Stimulated activated CD4-positive, alpha-beta T cell treated with anti-CD3 and anti-CD28 coated beads, TNF-alpha, amount 100 ng/mL, for 4 hours (primary cell): ENCODE measurements around the gene BSPRY.
"Not testable (repeated sequence)": the region's sequence is repeated elsewhere in the genome, so short reads cannot be mapped to it uniquely, and the experiment has no call there.

Experiments used
- DNase-seq, 3 experiments: peaks; one replicate each; pipeline ENCODE4 v3.0.0-alpha.2; 2020; ENCODE audit warnings: low read depth in 3 of 3

BSPRY gene

DNA sequence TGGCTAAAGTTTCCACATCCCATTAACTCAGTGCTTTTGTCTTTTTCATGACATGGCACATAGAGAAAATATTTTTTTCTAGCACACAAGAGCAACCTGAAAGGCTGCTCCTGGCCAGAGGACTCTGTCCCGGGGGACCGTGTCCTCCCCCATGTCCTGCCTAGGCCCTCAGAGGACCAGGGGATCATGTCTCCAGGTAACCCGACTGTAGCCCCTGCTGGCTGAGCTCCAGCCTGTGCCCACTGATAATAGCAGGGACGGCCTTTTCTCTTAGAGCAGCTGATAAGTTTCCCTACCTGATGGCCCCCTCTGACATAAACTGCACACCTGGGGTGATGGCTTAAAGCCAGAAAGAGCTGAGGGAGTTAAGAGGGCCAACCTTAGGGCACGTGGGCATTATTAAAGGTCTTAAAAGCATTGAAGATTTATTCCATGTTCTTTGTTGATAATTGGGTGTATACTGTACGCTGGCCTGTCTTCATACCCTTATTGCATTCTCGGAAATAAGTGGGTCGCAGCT, 21.5 kb downstream of the BSPRY start:
- DNase-seq = no peak

DNA sequence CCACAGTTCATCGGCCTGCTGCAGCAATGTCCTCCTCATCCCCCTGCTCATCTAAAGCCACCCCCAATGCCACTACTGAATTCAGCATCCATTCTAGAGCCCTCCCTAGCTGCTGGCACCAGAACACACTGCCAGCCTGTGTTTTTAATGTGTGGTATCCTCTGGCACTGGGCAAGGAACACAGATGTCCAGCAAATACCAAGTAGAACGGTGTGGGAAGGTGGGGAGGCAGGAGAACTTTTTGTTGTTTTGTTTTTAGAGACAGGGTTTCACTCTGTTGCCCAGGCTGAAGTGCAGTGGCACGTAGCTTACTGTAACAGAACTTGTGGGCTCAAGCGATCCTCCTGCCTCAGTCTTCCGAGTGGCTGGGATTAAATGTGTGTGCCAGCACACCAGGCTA, 22.7 kb downstream of the BSPRY start:
- no peak for DNase-seq

DNA sequence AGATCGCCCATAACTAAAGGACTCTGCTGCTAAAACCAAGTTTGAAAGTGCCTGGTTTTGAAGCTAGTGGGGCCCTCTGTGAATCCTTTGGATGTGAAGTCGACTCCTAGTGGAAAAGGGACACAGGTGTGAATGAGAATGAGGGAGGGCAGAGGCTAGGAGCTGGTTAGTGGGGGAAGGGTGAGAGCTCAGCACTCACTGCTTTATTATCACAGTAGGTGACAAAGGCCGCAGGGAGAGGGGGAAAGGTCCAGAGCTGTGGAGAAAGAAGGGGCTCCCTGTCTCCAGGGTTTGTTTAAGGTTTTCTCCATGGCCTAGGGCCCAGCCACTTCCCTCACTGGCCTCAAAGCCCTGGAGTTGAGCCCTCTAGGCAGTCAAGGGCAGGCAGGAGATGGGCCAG, 23.9 kb downstream of the BSPRY start:
- DNase-seq = no peak

DNA sequence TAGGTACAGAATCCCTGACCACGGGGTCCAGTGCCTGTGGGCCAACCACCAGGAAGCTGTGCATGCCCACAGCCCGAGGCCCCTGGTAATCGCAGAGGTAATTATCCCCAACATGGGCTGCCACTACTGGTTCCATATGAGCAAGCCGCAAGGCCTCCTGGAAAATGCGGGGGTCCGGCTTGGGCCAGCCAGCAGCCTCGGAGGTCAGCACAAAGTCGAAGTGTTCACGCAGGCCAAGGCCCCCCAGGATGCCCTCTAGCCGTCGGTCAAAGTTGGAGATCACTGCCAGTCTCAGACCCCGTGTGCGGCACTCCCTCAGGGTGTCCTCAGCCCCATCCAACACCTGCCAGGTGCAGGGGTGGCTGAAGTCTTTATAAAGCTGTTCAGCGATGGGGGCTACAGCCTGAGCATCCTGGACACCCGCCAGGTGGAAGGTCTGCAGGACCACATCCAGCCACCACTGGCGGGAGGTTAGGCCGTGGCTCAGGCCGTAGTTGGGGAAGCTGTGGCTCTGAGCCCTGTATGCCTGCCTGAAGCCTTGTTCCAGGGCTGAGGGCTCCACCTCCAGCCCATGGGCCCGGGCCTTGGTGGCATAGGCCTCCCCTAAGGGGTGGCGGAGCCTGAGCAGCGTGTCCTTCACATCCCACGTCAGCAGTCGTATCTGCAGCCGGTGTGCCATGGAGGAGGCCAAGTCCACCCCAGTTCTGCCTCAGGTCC, 24.5 kb downstream of the BSPRY start:
- no peak for DNase-seq

DNA sequence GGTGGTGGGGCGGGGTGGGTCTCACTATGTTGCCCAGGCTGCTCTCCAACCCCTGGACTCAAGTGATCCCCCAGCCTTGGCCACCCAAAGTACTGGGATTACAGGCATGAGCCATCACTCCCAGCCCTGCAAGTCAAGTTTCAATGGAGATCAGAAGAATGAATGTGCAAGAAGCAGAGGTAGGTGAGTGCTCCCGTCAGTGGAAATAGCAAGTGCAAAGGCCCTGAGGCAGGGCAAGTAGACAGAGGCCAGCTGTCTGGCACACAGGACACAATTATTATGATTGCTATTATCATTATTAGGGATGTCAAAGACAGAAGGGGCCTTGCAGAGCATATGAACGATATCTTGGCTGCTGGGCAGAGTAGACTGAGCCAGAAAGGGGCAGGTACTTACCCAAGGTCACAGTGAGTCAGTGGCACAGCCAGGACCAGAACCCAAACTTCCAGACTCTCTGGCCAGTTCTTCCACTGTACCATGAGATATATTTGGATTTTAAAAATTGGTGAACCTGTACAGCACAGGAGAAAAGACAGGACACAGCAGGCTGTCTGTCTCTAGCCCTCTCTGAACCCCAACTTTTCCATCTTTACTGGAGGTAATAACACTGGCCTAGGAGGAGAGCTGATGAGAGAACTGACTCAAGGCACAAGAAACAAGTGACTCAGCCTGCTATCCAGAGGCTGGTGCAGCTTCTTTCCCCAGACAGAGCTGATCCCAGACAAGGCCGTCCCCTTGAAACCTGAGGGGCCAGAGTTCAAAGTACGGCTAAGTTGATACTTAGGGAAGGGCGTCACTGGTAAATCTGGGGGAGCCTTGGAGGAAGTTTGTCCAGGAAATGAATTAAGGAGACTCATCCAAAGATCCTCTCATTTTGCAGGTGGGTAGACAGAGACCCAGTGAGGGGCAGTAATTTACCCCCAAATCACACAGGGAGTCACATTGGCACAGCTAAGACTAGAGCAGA, 26.0 kb downstream of the BSPRY start:
- DNase-seq = no peak

DNA sequence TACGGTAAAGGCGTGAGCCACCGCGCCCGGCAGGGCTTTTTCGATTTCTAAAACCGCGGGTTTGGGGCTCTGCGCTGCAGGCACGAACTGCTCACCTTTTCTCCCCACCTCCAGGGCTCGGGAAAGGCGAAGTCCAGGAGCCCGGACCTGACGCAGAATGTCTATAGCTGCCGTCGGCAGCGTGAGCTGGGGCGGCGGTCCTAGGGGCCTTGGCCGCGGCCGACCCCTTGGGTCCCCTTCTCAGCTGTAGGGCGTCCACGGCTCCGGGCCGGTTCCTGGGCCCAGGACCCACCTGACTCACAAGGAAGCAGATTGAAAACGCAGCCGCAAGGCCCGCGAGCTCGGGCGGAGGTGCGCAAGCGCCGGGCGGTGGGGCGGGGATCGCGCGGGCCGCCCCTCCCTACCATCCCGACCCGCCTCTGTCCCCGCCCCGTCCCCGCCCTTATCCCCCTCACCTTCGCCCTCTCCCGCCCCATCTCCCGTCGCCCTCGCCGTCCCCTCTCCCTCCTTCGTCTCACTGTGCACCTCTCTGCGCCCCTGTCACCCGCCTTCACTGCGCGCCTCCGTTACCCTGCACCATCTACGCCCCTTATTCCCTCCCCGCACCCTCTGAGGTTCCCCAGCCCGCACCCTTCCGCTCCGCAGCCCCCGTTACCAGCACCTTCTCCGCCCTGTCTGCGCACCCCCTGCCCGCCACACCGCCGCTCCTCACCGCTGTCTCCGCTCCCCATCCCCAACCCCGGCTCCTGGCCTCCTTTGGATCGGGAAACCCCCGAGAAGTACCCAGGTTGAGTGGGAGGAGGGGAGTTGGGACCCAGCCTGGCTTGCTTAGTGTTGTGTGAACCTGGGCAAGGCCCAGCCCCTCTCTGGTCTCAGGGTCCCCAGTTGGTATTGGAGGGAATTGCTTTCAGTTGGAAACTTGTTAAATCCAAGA, 27.6 kb downstream of the BSPRY start, which contains the start of gene HDHD3:
Gene HDHD3, minus strand, starts transcription at position 353 of the 934 bp plus-strand sequence. CDS start 2,632 bp downstream, outside the sequence.
- DNase-seq = peak; percentile 56 to 64 (median 59)

DNA sequence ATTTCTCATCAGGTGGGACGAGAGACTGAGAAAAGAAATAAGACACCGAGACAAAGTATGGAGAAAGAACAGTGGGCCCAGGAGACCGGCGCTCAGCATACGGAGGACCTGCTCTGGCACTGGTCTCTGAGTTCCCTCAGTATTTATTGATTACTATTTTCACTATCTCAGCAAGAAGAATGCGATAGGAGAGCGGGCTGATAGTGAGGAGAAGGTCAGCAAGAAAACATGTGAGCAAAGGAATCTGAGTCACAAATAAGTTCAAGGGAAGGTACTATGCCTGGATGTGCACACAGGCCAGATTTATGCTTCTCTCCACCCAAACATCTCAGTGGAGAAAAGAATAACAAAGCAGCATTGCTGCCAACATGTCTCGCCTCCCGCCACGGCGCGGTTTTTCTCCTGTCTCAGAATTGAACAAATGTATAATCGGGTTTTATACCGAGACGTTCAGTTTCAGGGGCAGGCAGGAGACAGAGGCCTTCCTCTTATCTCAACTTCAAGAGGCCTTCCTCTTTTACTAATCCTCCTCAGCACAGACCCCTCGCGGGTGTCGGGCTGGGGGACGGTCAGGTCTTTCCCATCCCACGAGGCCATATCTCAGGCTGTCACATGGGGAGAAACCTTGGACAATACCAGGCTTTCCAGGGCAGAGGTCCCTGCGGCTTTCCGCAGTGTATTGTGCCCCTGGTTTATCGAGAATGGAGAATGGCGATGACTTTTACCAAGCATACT, 29.9 kb downstream of the BSPRY start:
- not testable (repeated sequence) for DNase-seq

DNA sequence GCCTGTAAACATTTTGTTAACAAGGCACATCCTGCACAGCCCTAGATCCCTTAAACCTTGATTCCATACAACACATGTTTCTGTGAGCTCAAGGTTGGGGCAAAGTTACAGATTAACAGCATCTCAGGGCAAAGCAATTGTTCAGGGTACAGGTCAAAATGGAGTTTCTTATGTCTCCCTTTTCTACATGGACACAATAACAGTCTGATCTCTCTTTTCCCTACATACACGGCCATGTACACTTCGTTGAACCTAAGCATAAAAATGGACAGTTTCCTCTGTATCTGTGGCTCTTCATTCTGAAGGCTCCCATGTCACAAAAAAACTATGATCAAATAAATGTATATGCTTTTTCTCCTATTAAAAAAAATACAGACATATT, 30.5 kb downstream of the BSPRY start:
- DNase-seq = not testable (repeated sequence)

DNA sequence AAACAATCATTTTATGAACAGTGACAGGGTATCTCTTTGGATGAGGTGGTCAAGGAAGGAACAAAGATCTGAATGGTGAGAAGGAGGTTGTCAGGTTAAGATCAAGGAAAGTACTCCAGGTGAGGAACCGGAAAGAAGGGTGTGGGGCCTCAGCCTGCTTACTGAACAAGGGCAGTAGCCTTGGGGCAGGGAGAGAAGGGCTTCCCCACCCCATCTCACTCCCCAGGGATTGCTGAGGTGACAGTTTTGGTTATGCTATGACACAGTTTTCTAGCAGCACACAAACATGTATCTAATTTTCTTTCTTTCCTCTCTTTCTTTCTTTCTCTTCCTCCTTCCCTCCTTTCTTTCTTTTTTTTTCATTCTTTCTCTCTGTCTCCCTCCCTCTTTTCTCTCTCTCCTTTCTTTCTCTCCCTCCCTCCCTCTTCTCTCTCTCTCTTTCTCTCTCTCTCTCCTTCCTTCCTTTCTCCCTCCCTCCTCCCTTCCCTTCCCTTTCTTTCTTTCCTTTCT, 31.6 kb downstream of the BSPRY start:
- no peak for DNase-seq

DNA sequence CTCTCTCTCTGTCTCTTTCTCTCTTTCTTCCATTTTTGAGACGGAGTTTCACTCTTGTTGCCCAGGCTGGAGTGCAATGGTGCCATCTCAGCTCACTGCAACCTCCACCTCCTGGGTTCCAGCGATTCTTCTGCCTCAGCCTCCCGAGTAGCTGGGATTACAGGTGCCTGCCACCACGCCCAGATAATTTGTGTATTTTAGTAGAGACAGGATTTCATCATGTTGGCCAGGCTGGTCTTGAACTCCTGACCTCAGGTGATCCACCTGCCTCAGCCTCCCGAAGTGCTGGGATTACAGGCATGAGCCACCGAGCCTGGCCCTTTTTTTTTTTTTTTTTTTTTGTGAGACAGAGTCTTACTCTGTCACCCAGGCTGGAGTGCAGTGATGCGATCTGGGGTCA, 32.1 kb downstream of the BSPRY start:
- not testable (repeated sequence) for DNase-seq

DNA sequence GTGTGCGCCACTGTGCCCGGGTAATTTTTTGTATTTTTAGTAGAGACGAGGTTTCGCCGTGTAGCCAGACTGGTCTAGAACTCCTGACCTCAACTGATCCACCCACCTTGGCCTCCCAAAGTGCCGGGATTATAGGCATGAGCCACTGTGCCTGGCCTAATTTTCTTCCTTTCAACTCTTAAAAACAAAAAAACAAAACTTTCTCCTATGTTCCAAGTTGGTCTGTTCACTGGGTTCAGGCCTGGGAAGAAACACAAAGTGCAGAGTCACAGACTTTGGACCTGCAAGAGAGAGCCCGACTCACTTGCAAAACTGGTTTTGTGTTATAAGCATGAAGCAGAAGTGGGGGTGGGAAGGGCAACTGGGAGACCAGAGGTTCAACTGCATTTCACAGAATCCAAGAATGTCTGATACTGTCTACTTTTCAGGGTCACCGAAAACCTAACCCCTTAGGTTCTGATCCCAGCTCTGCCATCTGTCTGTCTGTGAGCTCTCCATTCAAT, 32.6 kb downstream of the BSPRY start:
- no peak for DNase-seq

DNA sequence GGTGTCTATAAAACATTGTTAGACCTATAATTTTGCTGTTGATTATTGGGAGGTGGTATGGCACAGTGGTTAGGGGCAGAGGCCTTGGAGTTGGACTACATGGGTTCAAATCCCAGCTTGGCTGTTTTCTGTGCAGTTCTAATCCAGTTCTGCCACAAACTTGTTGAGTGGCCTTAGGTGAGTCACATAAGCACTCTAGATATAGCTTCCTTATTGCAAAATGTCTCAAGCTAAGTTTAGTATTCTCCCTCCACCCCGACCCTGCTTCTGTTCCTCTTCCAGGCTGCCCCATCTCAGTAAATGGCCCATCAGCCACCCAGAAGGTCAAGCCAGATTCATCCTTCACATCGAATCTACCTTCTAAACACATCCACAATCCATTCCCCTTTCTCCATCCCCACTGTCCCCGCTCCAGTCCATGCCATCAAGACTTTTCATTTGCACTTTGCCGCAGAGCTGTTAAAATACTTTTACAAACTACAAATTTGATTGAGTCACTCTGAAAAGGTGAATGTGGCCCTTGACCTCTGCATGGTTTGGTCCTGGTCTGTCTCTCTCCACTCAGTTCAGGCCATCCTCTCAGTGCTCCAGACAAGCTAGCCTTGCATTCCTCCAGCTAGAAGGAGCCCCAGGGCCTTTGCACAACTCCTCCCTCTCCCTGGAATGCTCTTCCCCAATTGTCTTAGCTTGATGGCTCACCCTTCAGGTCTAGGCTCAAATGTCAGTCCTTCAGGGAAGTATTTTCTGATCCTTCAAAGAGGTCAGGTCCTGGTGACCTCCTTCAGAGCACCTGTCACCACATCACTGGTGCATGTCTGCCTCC, 37.4 kb downstream of the BSPRY start:
- DNase-seq = no peak

DNA sequence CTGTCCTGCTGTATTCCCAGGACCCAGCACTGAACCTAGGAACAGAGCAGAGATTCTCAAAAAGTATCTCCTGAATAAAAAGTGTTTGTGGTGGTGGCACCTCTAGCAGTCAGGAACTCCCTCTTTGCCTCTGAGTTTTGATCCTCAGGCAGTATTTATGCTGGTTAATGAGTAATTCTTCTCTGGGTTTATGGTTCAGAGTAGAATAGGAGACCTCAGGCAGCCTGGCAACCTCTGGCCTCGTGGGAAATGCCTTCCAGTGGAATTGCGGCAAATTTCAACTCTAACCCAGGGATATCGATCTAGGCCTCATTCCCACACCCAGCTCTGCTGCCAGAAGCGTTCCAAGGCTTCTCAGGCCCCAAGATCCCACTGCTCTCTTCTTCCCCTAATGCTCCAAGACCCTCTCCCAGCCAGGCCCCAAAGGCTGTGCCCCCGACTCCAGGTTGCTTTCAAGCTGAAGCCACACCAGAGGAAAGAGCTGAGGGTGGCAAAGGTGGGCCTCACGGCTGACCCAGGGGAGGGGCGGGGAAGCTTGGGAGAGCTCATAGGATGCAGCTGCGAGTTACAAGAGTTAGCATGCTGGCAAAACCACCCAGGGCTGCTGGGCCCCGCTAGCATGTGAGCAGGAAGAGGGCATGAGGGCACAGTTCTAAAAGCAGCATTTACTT, 38.4 kb downstream of the BSPRY start:
- DNase-seq = no peak

DNA sequence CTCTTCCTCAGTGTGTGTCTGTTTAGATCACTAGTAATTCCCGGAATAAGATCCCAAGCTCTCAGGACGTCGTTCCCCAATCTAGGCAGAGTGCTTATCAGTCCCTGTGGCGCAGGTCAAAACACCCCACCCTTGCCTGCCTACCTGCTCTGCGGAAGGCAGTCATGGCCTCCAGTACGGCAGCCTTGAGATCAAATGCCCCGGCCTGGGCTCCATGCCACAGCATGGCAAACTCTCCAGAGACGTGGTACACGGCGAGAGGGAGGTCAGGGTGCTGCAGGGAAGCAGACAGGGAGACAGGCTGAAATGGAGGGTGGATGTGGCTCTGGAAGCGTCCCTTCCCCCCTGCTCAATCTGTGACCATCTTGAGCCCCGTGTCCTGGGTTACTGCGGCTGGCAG, 39.5 kb downstream of the BSPRY start:
- no peak for DNase-seq

DNA sequence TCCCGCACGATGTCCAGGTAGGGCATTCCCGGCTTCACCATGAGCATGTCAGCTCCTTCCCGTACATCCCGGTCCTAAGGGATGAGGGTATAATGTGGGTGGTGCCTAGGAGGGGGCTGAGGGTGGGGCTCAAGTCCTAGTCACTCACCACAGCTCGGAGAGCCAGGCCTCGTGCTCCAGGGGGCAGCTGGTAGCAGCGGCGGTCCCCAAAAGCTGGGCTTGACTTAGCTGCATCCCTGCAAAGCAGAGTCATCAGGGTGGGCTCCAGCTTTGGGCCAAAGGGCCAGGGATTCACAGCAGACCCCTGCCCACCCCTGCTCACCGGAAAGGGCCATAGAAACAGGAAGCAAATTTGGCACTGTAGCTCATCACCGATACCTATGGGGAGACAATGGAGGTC, 40.1 kb downstream of the BSPRY start:
- no peak for DNase-seq

DNA sequence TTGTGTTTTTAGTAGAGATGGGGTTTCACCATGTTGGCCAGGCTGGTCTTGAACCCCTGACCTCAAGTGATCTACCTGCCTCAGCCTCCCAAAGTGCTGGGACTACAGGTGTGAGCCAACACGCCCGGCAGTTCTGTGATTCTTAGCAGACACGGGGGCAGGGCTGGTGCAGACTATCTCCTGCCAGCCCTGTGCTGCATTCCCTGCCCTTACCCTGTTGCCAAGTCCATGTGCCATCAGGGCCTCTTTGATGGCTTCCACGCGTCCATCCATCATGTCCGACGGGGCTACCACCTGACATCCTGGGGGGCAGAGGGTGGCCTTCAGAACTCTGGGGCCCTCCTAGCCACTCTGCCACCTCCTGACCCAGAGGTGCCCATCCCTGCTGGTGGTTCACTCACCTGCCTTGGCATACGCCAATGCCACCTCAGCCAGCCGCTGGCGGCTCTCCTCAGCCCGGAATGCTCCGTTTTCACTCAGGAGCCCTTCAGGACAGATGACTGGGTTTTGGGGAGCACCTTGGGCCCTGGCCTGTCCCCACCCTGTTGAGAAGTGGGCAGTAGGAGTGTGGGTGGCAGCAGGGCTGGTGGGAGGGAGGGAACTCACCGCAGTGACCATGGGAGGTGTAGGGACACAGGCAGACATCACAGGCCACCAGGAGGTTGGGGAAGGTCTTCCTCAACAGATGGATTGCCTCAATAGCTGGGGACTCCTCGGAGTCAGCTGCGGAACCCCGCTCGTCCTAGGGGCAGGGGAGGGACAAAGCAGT, 41.0 kb downstream of the BSPRY start:
- DNase-seq = no peak

DNA sequence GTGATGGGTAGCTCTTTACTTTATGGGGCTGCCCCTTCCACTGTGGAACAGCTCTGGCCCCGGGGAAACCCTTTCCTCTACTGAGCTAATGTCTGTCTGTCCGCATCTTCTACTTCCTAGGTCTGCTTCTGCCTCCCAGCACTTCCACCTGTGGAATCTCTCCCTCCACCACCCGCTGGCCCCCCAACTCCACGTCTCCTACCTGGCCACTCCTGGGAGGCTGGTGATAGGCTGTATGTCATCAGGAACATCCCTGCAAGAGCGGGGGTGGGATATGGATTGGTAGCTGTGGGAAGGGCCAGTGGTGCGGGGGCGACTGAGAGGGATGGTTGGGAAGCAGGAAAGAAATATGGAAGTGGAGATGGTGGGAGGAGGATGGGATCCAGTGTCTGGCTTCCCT, 42.6 kb downstream of the BSPRY start:
- DNase-seq = no peak

DNA sequence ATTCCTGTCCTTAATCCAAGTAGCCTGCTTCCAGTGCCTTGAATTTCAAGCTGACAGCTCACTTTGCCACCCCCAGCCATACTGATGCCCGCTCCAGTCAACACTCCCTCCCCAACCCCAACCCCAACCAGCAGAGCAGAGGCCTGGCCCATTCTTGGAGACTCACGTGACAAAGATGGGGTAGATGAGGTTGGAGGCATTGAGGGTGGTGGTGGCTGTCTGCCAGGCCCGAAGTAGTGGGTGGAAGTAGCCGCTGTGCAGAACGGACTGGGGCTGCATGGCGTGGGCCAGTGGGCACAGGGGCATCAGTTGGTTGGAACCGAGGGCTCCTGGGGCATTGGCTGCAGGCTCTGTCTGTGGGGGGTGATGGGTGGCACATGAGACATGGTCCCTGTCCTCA, 43.9 kb downstream of the BSPRY start:
- DNase-seq = no peak
